Body of pancreas (tissue), 4 donors: ENCODE results near the gene SRSF4. TPM values are rescaled to one million over a fixed set of nuclear protein-coding genes. Genes with fewer than 3 reads are reported as not detected.
"Not testable (repeated sequence)": the region's sequence is repeated elsewhere in the genome, so short reads cannot be mapped to it uniquely, and the experiment has no call there.

Experiments
- ATAC-seq: fragments of 150-250 bp; one replicate; pipeline ENCODE4 v1.9.1; 2016
- DNase-seq, 4 donors: peaks; one replicate each; pipeline ENCODE4 v3.0.0-alpha.2; 2019
- H3K27ac ChIP-seq, 4 donors: fragments of 200-600 bp; sonication (generic); 1 replicate in 3 of 4; 2 replicates in 1 of 4; pipeline versions ENCODE4 v1.5.1 to v1.6.1; 2016 to 2019; ENCODE audit warnings: mild to moderate bottlenecking in 1 of 4, mixed read lengths in 1 of 4, moderate library complexity in 1 of 4
- H3K27me3 ChIP-seq, 2 donors: fragments of 200-600 bp; sonication (generic); one replicate each; pipeline ENCODE4 v1.6.0; 2016; ENCODE audit warnings: mild to moderate bottlenecking in 1 of 2
- H3K36me3 ChIP-seq, 2 donors: fragments of 200-600 bp; sonication (generic); replicated peaks in 1 of 2; 2 replicates each; pipeline ENCODE4 v1.5.1; 2016; ENCODE audit warnings: low read depth in 2 of 2; ENCODE audit not compliant: insufficient read depth in 1 of 2
- H3K4me1 ChIP-seq: fragments of 200-600 bp; sonication (generic); one replicate; pipeline ENCODE4 v1.6.0; 2016
- H3K4me3 ChIP-seq, 2 donors: fragments of 200-600 bp; sonication (generic); 1 replicate in 1 of 2; 2 replicates in 1 of 2; pipeline ENCODE4 v1.5.1; 2016 to 2019
- H3K9me3 ChIP-seq, 3 donors: fragments of 200-600 bp; sonication (generic); 1 replicate in 2 of 3; 2 replicates in 1 of 3; pipeline ENCODE4 v1.5.1; 2016
- CTCF ChIP-seq, 7 experiments: fragments of 450-650 bp in 4 of 7; fragments of 200-600 bp in 3 of 7; sonication (generic) in 3 of 7; IDR thresholded peaks; one replicate each; pipeline ENCODE4 v1.5.1; 2016 to 2019; ENCODE audit warnings: antibody characterized with exemption in 7 of 7
- POLR2A ChIP-seq, 3 donors: fragments of 450-650 bp; IDR thresholded peaks; one replicate each; pipeline ENCODE4 v1.6.1; 2016; ENCODE audit warnings: antibody characterized with exemption in 3 of 3, mild to moderate bottlenecking in 2 of 3
- WGBS, 2 donors: methylation state at CpG; one replicate each; pipeline ENCODE4 v1.1.5; 2017; 5-methylcytosine and 5-hydroxymethylcytosine counted together
- intact Hi-C: fragments of 100-400 bp; cut with DNase I; formaldehyde crosslinking; loops from one replicate; pipeline ENCODE4 v1.15.1; 2023
- total RNA-seq, 2 donors: library from RNA; depleted of rRNA; stranded (reverse); fragments of >200 nt; gene quantifications; one replicate each; pipeline ENCODE4 v1.1.0, GENCODE V29; 2016

The SRSF4 gene
- total RNA-seq, 2 donors from 2014 or later = 50.3 to 58.3 TPM

GRCh38 chr1:29114654-29115053 lies 67.0 kb downstream of the SRSF4 start:
- Histone ChIP-seq H3K27me3 (no peaks in the 10 kb centered on the region), H3K4me3 (no peak overlapping the region), H3K36me3 (peaks cover 0 to 5% of the 10 kb centered on the region in 2 donors), H3K4me1 (no peaks in the 10 kb centered on the region), H3K9me3 (no peaks in the 10 kb centered on the region), H3K27ac (no peak overlapping the region)
- 83 to 87% methylated on average over 1 of the region's 1 CpG for WGBS, 2 donors
- TF ChIP-seq CTCF (IDR thresholded peaks at IDR 0.05) = no peak
- TF ChIP-seq POLR2A (IDR thresholded peaks at IDR 0.05) = no peak
- ATAC-seq = no peak
- DNase-seq = no peak
- intact Hi-C loops = no loop called here

GRCh38 chr1:29113413-29114117 lies 68.1 kb downstream of the SRSF4 start:
- 70 to 75% methylated on average over 5 to 6 of the region's 6 CpGs for WGBS, 2 donors
- no peak for TF ChIP-seq CTCF (IDR thresholded peaks at IDR 0.05)
- no peak for TF ChIP-seq POLR2A (IDR thresholded peaks at IDR 0.05)
- no peak overlapping the region for H3K4me3 ChIP-seq
- DNase-seq (no peak), ATAC-seq (no peak)
- no peaks in the 10 kb centered on the region for H3K27me3 ChIP-seq
- no peaks in the 10 kb centered on the region for H3K9me3 ChIP-seq
- no peak overlapping the region for H3K27ac ChIP-seq
- H3K4me1 ChIP-seq = no peaks in the 10 kb centered on the region
- peaks cover 0 to 5% of the 10 kb centered on the region in 2 donors for H3K36me3 ChIP-seq
- intact Hi-C loops = no loop called here

DNA sequence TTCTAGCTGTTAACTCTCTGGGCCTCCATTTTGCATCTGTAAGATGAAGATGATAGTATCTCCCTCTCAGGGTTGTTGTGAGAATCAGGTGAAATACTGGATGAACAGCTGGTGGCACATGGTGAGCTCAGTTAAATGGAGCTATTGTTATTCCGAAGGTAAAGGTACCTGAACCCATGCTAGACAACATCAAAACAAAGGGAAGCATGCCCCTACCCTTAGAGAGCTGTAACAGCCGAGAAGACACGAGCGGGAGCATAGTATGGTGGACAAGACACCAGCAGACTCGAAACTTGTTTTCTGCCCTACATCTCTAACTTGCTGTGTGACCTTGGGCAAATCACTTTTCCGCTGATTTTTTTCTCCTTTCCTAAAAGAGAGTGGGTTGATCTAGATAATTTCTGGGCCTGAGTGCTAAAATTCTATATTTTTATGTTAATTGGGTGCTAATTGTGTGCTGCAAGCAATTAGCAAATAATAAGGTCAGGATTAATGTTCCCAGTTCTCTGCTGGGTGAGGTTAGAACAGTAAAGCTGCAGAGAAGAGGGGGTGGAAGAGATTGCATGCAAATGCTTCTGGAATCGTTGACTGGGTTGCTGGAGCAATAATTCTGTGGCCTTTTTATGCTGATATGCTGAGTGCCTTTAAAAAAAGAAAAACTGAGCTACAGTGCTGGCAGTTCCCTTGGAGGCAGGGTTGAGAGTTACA lies 68.8 kb downstream of the SRSF4 start:
- Histone ChIP-seq H3K27me3 (no peaks in the 10 kb centered on the region), H3K27ac (no peak overlapping the region), H3K36me3 (peaks cover 0 to 5% of the 10 kb centered on the region in 2 donors), H3K4me3 (no peak overlapping the region), H3K9me3 (no peaks in the 10 kb centered on the region), H3K4me1 (no peaks in the 10 kb centered on the region)
- ATAC-seq (no peak), DNase-seq (no peak)
- 82 to 91% methylated on average over 7 of the region's 7 CpGs for WGBS, 2 donors
- TF ChIP-seq CTCF (IDR thresholded peaks at IDR 0.05) (no peak), POLR2A (IDR thresholded peaks at IDR 0.05) (no peak)
- intact Hi-C loops = no loop called here

DNA sequence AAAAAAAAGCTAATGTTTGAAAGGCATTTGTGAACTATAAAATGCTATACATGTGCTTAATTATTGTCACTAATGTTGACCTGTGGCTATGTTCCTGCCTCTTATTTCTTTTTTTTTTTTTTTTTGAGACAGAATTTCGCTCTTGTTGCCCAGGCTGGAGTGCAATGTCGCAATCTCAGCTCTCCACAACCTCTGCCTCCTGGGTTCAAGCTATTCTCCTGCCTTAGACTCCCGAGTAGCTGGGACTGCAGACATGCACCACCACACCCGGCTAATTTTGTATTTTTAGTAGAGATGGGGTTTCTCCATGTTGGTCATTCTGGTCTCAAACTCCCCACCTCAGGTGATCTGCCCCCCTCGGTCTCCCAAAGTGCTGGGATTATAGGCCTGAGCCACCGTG lies 73.7 kb downstream of the SRSF4 start:
- H3K27me3 ChIP-seq, ATAC-seq, H3K36me3 ChIP-seq, DNase-seq, H3K27ac ChIP-seq, H3K4me1 ChIP-seq, intact Hi-C loops, H3K9me3 ChIP-seq, H3K4me3 ChIP-seq: not testable (repeated sequence)
- 93 to 96% methylated on average over 6 of the region's 6 CpGs for WGBS, 2 donors

DNA sequence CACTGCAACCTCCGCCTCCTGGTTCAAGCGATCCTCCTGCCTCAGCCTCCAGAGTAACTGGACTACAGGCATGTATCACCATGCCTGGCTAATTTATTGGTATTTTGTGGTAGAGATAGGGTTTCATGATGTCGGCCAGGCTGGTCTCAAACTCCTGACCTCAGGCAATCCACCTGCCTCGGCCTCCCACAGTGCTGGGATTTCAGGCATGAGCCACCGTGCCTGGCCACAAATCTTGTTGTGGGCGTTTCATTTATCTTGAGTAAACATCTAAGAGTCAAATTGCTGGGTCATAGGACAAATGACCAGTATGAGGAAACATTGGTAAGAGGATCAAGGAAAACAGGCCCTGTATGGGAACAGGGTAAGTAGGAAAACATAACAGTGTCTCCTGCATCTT lies 75.9 kb downstream of the SRSF4 start:
- 70 to 71% methylated on average over 6 of the region's 6 CpGs for WGBS, 2 donors
- Histone ChIP-seq H3K27me3 (no peaks in the 10 kb centered on the region), H3K9me3 (no peaks in the 10 kb centered on the region), H3K27ac (no peak overlapping the region), H3K4me3 (no peak overlapping the region), H3K36me3 (peaks cover 0 to 3% of the 10 kb centered on the region in 2 donors), H3K4me1 (no peaks in the 10 kb centered on the region)
- intact Hi-C loops = no loop called here
- DNase-seq (no peak), ATAC-seq (no peak)
- no peak for TF ChIP-seq CTCF (IDR thresholded peaks at IDR 0.05)
